H9 (cell line): Measurements from ENCODE around the gene ZFAND3. TPM values are rescaled to one million over a fixed set of nuclear protein-coding genes. Genes with fewer than 3 reads are reported as not detected.

Source experiments
- DNase-seq: peaks from one replicate; pipeline ENCODE4 v3.0.0-alpha.2; 2017
- H2AFZ ChIP-seq: one replicate; pipeline ENCODE4 v1.6.1; 2013; ENCODE audit warnings: mild to moderate bottlenecking, low read length, control low read depth, moderate library complexity
- H2AK5ac ChIP-seq: 2 replicates; pipeline ENCODE4 v1.6.1; 2013; ENCODE audit warnings: low read length, control low read depth, mixed read lengths; ENCODE audit not compliant: insufficient read length
- H2BK120ac ChIP-seq: one replicate; pipeline ENCODE4 v1.6.1; 2013; ENCODE audit warnings: low read depth, mild to moderate bottlenecking, low read length, control low read depth, inconsistent platforms; ENCODE audit not compliant: poor library complexity, severe bottlenecking
- H2BK12ac ChIP-seq: 2 replicates; pipeline ENCODE4 v1.6.1; 2013; ENCODE audit warnings: low read length, control low read depth, mixed read lengths, low read depth; ENCODE audit not compliant: insufficient read length
- H2BK15ac ChIP-seq: 2 replicates; pipeline ENCODE4 v1.6.1; 2013; ENCODE audit warnings: low read depth, low read length, control low read depth
- H2BK20ac ChIP-seq: one replicate; pipeline ENCODE4 v1.6.1; 2013; ENCODE audit warnings: low read depth, mild to moderate bottlenecking, low read length, control low read depth, inconsistent platforms; ENCODE audit not compliant: poor library complexity, severe bottlenecking
- H2BK5ac ChIP-seq: 2 replicates; pipeline ENCODE4 v1.6.1; 2013; ENCODE audit warnings: low read length, control low read depth, mixed read lengths; ENCODE audit not compliant: insufficient read length
- H3K14ac ChIP-seq: 2 replicates; pipeline ENCODE4 v1.6.1; 2013; ENCODE audit warnings: low read length, control low read depth; ENCODE audit not compliant: insufficient read depth
- H3K18ac ChIP-seq: 2 replicates; pipeline ENCODE4 v1.6.1; 2013; ENCODE audit warnings: low read depth, mild to moderate bottlenecking, mixed read lengths, low read length, control low read depth; ENCODE audit not compliant: insufficient read length
- H3K23ac ChIP-seq: 2 replicates; pipeline ENCODE4 v1.6.1; 2013; ENCODE audit warnings: low read length, control low read depth, mixed read lengths, low read depth; ENCODE audit not compliant: insufficient read length
- H3K23me2 ChIP-seq: 2 replicates; pipeline ENCODE4 v1.6.1; 2013; ENCODE audit warnings: low read depth, mild to moderate bottlenecking, mixed read lengths, low read length, control low read depth; ENCODE audit not compliant: insufficient read length, poor library complexity, severe bottlenecking
- H3K27ac ChIP-seq: 2 replicates; pipeline ENCODE4 v1.5.1; 2013; ENCODE audit warnings: low read length, control low read depth, mixed read lengths, low read depth; ENCODE audit not compliant: insufficient read length
- H3K27me3 ChIP-seq: 2 replicates; pipeline ENCODE4 v1.6.1; 2013; ENCODE audit warnings: low read length, control low read depth, inconsistent platforms; ENCODE audit not compliant: insufficient read depth
- H3K4ac ChIP-seq: 2 replicates; pipeline ENCODE4 v1.6.1; 2013; ENCODE audit warnings: low read depth, mild to moderate bottlenecking, control low read depth, inconsistent platforms, low read length, moderate library complexity
- H3K4me1 ChIP-seq: 2 replicates; pipeline ENCODE4 v1.6.1; 2013; ENCODE audit warnings: low read length, control low read depth, inconsistent platforms; ENCODE audit not compliant: insufficient read depth
- H3K4me2 ChIP-seq: 2 replicates; pipeline ENCODE4 v1.6.1; 2013; ENCODE audit warnings: low read length, control low read depth, mixed read lengths; ENCODE audit not compliant: insufficient read length, insufficient read depth
- H3K56ac ChIP-seq: 2 replicates; pipeline ENCODE4 v1.6.1; 2013; ENCODE audit warnings: low read depth, mild to moderate bottlenecking, mixed read lengths, low read length, control low read depth; ENCODE audit not compliant: insufficient read length
- H3K79me1 ChIP-seq: 2 replicates; pipeline ENCODE4 v1.6.1; 2013; ENCODE audit warnings: low read depth, mild to moderate bottlenecking, moderate library complexity, low read length, control low read depth, inconsistent platforms; ENCODE audit not compliant: insufficient read depth, poor library complexity, severe bottlenecking
- H3K79me2 ChIP-seq: 2 replicates; pipeline ENCODE4 v1.6.1; 2013; ENCODE audit warnings: low read length, control low read depth, inconsistent platforms; ENCODE audit not compliant: insufficient read depth
- H3K9ac ChIP-seq: 2 replicates; pipeline ENCODE4 v1.6.1; 2013; ENCODE audit warnings: low read length, control low read depth, mixed read lengths; ENCODE audit not compliant: insufficient read length; ENCODE audit errors: extremely low read depth
- H3K9me3 ChIP-seq: one replicate; pipeline ENCODE4 v1.6.1; 2013; ENCODE audit warnings: low read depth, low read length, inconsistent platforms; ENCODE audit not compliant: control insufficient read depth
- H3T11ph ChIP-seq: one replicate; pipeline ENCODE4 v1.6.1; 2013; ENCODE audit warnings: mild to moderate bottlenecking, low read length, control low read depth, inconsistent platforms
- H4K20me1 ChIP-seq: one replicate; pipeline ENCODE4 v1.6.1; 2013; ENCODE audit not compliant: control insufficient read depth, insufficient read length, insufficient read depth
- H4K5ac ChIP-seq: 2 replicates; pipeline ENCODE4 v1.6.1; 2013; ENCODE audit warnings: low read depth, mild to moderate bottlenecking, mixed read lengths, low read length, control low read depth; ENCODE audit not compliant: insufficient read length
- H4K8ac ChIP-seq: replicated peaks from 2 replicates; pipeline ENCODE4 v1.6.1; 2013; ENCODE audit warnings: low read length, control low read depth, mixed read lengths, low read depth; ENCODE audit not compliant: insufficient read length
- H4K91ac ChIP-seq: 2 replicates; pipeline ENCODE4 v1.6.1; 2013; ENCODE audit warnings: low read depth, mild to moderate bottlenecking, moderate library complexity, mixed read lengths, low read length, control low read depth; ENCODE audit not compliant: insufficient read length
- H3K27ac Mint-ChIP-seq, 3 experiments: 2 replicates in 2 of 3; 3 replicates in 1 of 3; pipeline ENCODE4 v1.8.0; 2020 to 2021; ENCODE audit warnings: mixed read lengths in 3 of 3, mild to moderate bottlenecking in 1 of 3, moderate library complexity in 1 of 3
- H3K27me3 Mint-ChIP-seq: 2 replicates; pipeline ENCODE4 v1.8.0; 2021; ENCODE audit warnings: low read depth, mild to moderate bottlenecking, moderate library complexity, mixed read lengths
- H3K36me3 Mint-ChIP-seq, 3 experiments: 2 replicates in 2 of 3; 3 replicates in 1 of 3; pipeline ENCODE4 v1.8.0; 2020 to 2021; ENCODE audit warnings: low read depth in 3 of 3, mixed read lengths in 3 of 3; ENCODE audit not compliant: insufficient read depth in 1 of 3
- H3K4me1 Mint-ChIP-seq, 2 experiments: 2 replicates each; pipeline ENCODE4 v1.8.0; 2020; ENCODE audit warnings: mixed read lengths in 2 of 2
- H3K4me3 Mint-ChIP-seq, 2 experiments: 2 replicates in 1 of 2; 3 replicates in 1 of 2; pipeline ENCODE4 v1.8.0; 2020 to 2021; ENCODE audit warnings: mild to moderate bottlenecking in 2 of 2, mixed read lengths in 2 of 2, moderate library complexity in 1 of 2
- H3K9me3 Mint-ChIP-seq, 2 experiments: 2 replicates in 1 of 2; 3 replicates in 1 of 2; pipeline ENCODE4 v1.8.0; 2020; ENCODE audit warnings: mild to moderate bottlenecking in 2 of 2, mixed read lengths in 2 of 2, moderate library complexity in 1 of 2
- CTCF ChIP-seq: fragments of 200-600 bp; sonication (generic); conservative IDR thresholded peaks from 3 replicates; pipeline ENCODE4 v1.8.0; 2021; ENCODE audit warnings: antibody characterized with exemption, mild to moderate bottlenecking
- total RNA-seq: library from RNA; stranded (reverse); gene quantifications from 2 replicates; pipeline ENCODE4 v1.2.1, GENCODE V29; 2021

Gene ZFAND3
- total RNA-seq, 1 experiment from 2014 or later: 57.7 TPM

GRCh38 chr6:38085031-38085430 lies 265.5 kb downstream of the ZFAND3 start:
- H2AFZ ChIP-seq: no peak overlapping the region
- H3K14ac ChIP-seq: no peak overlapping the region
- no peak overlapping the region for H3K4ac ChIP-seq
- no peak overlapping the region for H3K9ac ChIP-seq
- H3K4me1 ChIP-seq: no peaks in the 10 kb centered on the region
- H3K56ac ChIP-seq: no peak overlapping the region
- H3K27me3 ChIP-seq: no peaks in the 10 kb centered on the region
- no peak overlapping the region for H3K27ac Mint-ChIP-seq
- no peak overlapping the region for H2BK20ac ChIP-seq
- no peak overlapping the region for H4K91ac ChIP-seq
- H3K9me3 ChIP-seq: no peaks in the 10 kb centered on the region
- H4K8ac ChIP-seq: no peak overlapping the region
- H2BK12ac ChIP-seq: no peak overlapping the region
- no peaks in the 10 kb centered on the region for H3K27me3 Mint-ChIP-seq
- no peaks in the 10 kb centered on the region for H3K79me2 ChIP-seq
- H4K20me1 ChIP-seq: no peaks in the 10 kb centered on the region
- no peak overlapping the region for H3K4me3 Mint-ChIP-seq
- H3K18ac ChIP-seq: no peak overlapping the region
- no peak overlapping the region for H2BK5ac ChIP-seq
- peaks cover 7 to 8% of the 10 kb centered on the region in 2 experiments for H3K4me1 Mint-ChIP-seq
- no peaks in the 10 kb centered on the region for H3K23me2 ChIP-seq
- TF ChIP-seq CTCF: no peak
- no peaks in the 10 kb centered on the region for H3K36me3 Mint-ChIP-seq
- H3K79me1 ChIP-seq: no peaks in the 10 kb centered on the region
- no peak overlapping the region for H3K4me2 ChIP-seq
- no peak overlapping the region for H2BK15ac ChIP-seq
- no peaks in the 10 kb centered on the region for H3K9me3 Mint-ChIP-seq
- H4K5ac ChIP-seq: no peak overlapping the region
- H2BK120ac ChIP-seq: no peak overlapping the region
- DNase-seq: no peak
- H2AK5ac ChIP-seq: no peak overlapping the region
- no peak overlapping the region for H3K27ac ChIP-seq
- H3K23ac ChIP-seq: no peak overlapping the region
- H3T11ph ChIP-seq: no peak overlapping the region
